Retinal pigment epithelial cell (primary cell): ENCODE measurements around the gene MEIKIN.

Experiments
- DNase-seq: peaks from one replicate; pipeline ENCODE4 v3.0.0-alpha.2; 2010; ENCODE audit warnings: low read depth
- H3K4me3 ChIP-seq: 2 replicates; pipeline ENCODE4 v1.5.1; 2011; ENCODE audit warnings: mild to moderate bottlenecking, low read length, control low read depth, moderate library complexity
- CTCF ChIP-seq: conservative IDR thresholded peaks from 2 replicates; pipeline ENCODE4 v1.5.1; 2011; ENCODE audit warnings: low read depth, low read length, control low read depth, inconsistent platforms

Gene MEIKIN

GRCh38 chr5:131867524-131867923, 77.9 kb downstream of the MEIKIN start:
- DNase-seq = no peak
- no peak for TF ChIP-seq CTCF
- H3K4me3 ChIP-seq = no peak overlapping the region

- H3K4me3 ChIP-seq = no peak overlapping the region
- DNase-seq = no peak
- TF ChIP-seq CTCF = no peak
Measured at GRCh38 chr5:131863700-131864099, 81.8 kb downstream of the MEIKIN start.

GRCh38 chr5:131857388-131857787, 88.1 kb downstream of the MEIKIN start:
- no peak for TF ChIP-seq CTCF
- no peak for DNase-seq

GRCh38 chr5:131855452-131855851, 90.0 kb downstream of the MEIKIN start:
- H3K4me3 ChIP-seq = no peak overlapping the region
- no peak for TF ChIP-seq CTCF
- DNase-seq = no peak

More at GRCh38 chr5:131857388-131857787, 88.1 kb downstream of the MEIKIN start:
- no peak overlapping the region for H3K4me3 ChIP-seq

- no peak overlapping the region for H3K4me3 ChIP-seq
- no peak for DNase-seq
- no peak for TF ChIP-seq CTCF
Measured at GRCh38 chr5:131854134-131854533, 91.3 kb downstream of the MEIKIN start.

GRCh38 chr5:131848662-131849061, 96.8 kb downstream of the MEIKIN start:
- no peak for DNase-seq
- TF ChIP-seq CTCF = no peak
- no peak overlapping the region for H3K4me3 ChIP-seq

- TF ChIP-seq CTCF = no peak
- H3K4me3 ChIP-seq = no peak overlapping the region
- no peak for DNase-seq
Measured at GRCh38 chr5:131846536-131846935, 98.9 kb downstream of the MEIKIN start.
